ENCODE measurements around the gene PNPLA5. TPM values are rescaled to one million over a fixed set of nuclear protein-coding genes. Genes with fewer than 3 reads are reported as not detected.

Gene PNPLA5
- polyA plus RNA-seq, 1 donor (not counting 4 experiments of a cell fraction or from before 2014, with no cell fraction given) = not detected

DNA sequence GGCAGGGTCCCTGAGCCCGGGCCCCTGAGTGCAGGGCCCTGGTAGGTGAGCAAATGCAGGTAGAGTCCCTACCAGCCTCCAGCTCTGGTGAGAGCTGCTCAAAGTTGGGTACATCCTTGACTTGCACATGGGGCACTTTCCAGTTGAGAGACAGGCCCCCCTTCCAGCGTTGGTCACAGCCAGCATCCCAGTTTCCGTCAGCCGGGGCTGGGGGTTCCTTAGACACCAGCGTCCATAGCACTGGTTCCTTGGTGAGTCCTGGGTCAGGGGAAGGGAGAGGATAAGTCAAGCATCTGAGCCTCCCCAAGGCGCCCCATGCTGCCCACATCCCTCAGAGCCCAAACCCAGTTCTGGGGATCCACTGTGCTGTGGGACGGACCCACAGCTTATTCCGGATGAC, 5.6 kb downstream of the PNPLA5 start:
- no peak overlapping the region for H3K4me2 ChIP-seq (ENCODE audit: control insufficient read depth, extremely low read depth, insufficient read depth, low read depth, low read length)
- H3K36me3 ChIP-seq (ENCODE audit: control insufficient read depth in 2 of 2, extremely low read depth in 1 of 2, insufficient read depth in 2 of 2, low read length in 2 of 2) = no peaks in the 10 kb centered on the region
- no peak overlapping the region for H2AFZ ChIP-seq (ENCODE audit: control insufficient read depth, low read length)
- DNase-seq (ENCODE audit: low read depth, low spot score) (no peak), FAIRE-seq (no peak)
- H3K79me2 ChIP-seq (ENCODE audit: control insufficient read depth, insufficient read depth, low read length) = no peaks in the 10 kb centered on the region
- peaks cover 2% of the 10 kb centered on the region for H3K4me1 ChIP-seq (ENCODE audit: control insufficient read depth, extremely low read depth, insufficient read depth, low read length)
- no peaks in the 10 kb centered on the region for H3K9me1 ChIP-seq (ENCODE audit: control insufficient read depth, extremely low read depth, insufficient read depth, low read length)
- TF ChIP-seq, protein P1, sequence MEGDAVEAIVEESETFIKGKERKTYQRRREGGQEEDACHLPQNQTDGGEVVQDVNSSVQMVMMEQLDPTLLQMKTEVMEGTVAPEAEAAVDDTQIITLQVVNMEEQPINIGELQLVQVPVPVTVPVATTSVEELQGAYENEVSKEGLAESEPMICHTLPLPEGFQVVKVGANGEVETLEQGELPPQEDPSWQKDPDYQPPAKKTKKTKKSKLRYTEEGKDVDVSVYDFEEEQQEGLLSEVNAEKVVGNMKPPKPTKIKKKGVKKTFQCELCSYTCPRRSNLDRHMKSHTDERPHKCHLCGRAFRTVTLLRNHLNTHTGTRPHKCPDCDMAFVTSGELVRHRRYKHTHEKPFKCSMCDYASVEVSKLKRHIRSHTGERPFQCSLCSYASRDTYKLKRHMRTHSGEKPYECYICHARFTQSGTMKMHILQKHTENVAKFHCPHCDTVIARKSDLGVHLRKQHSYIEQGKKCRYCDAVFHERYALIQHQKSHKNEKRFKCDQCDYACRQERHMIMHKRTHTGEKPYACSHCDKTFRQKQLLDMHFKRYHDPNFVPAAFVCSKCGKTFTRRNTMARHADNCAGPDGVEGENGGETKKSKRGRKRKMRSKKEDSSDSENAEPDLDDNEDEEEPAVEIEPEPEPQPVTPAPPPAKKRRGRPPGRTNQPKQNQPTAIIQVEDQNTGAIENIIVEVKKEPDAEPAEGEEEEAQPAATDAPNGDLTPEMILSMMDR (optimal IDR thresholded peaks at IDR 0.05 in 1 of 3, IDR thresholded peaks at IDR 0.05 in 1 of 3, conservative IDR thresholded peaks at IDR 0.05 in 1 of 3; ENCODE audit: extremely low read depth in 1 of 3, insufficient read depth in 2 of 3, low read length in 3 of 3) = no peak
- TF ChIP-seq EZH2 (IDR thresholded peaks at IDR 0.05; ENCODE audit: low read length) = no peak
- no peak overlapping the region for H3K27ac ChIP-seq (ENCODE audit: control insufficient read depth, insufficient read depth, low read length)
- peaks cover 23% of the 10 kb centered on the region for H3K27me3 ChIP-seq (ENCODE audit: control insufficient read depth, extremely low read depth, insufficient read depth, low read length)
- no peak overlapping the region for H3K9ac ChIP-seq (ENCODE audit: control insufficient read depth, extremely low read depth, insufficient read depth, low read length)
- dilution Hi-C loops (cut with MboI; ENCODE audit: extremely low pct_ligation_motif_present, low sequenced_read_pairs) = no loop called here
- no peaks in the 10 kb centered on the region for H4K20me1 ChIP-seq (ENCODE audit: control insufficient read depth, extremely low read depth, insufficient read depth, low read length)
- H3K4me3 ChIP-seq (ENCODE audit: control insufficient read depth in 2 of 3, extremely low read depth in 1 of 3, insufficient read depth in 2 of 3, low read depth in 1 of 3, low read length in 3 of 3) = no peak overlapping the region
- no peaks in the 10 kb centered on the region for H3K9me3 ChIP-seq (ENCODE audit: control insufficient read depth, low read depth, low read length)

DNA sequence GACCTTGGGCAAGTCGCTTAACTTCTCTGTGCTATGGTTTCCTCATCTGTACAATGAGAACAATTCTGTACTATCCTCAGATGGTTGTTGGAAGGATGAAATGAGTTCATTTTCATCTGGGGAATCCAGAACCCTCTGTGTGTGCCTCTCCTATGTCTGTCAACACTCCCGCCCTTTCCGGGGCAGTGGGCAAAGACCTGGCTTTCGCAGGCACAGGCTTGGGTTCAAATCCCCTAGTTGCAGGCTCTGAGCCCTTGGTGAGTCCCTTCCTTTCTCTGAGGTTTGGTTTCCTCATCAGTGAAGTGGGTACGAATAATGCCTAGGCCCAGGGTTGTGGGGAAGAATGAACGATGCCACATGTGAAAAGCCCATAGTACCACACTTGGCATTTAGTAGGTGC, 6.0 kb downstream of the PNPLA5 start:
- Histone ChIP-seq H2AFZ (ENCODE audit: control insufficient read depth, low read length) (no peak overlapping the region), H3K4me2 (ENCODE audit: control insufficient read depth, extremely low read depth, insufficient read depth, low read depth, low read length) (no peak overlapping the region), H3K4me3 (ENCODE audit: control insufficient read depth in 2 of 3, extremely low read depth in 1 of 3, insufficient read depth in 2 of 3, low read depth in 1 of 3, low read length in 3 of 3) (no peak overlapping the region), H3K27me3 (ENCODE audit: control insufficient read depth, extremely low read depth, insufficient read depth, low read length) (peaks cover 19% of the 10 kb centered on the region), H3K9me3 (ENCODE audit: control insufficient read depth, low read depth, low read length) (no peaks in the 10 kb centered on the region), H3K27ac (ENCODE audit: control insufficient read depth, insufficient read depth, low read length) (no peak overlapping the region), H4K20me1 (ENCODE audit: control insufficient read depth, extremely low read depth, insufficient read depth, low read length) (no peaks in the 10 kb centered on the region), H3K4me1 (ENCODE audit: control insufficient read depth, extremely low read depth, insufficient read depth, low read length) (no peaks in the 10 kb centered on the region), H3K79me2 (ENCODE audit: control insufficient read depth, insufficient read depth, low read length) (no peaks in the 10 kb centered on the region), H3K9me1 (ENCODE audit: control insufficient read depth, extremely low read depth, insufficient read depth, low read length) (no peaks in the 10 kb centered on the region), H3K9ac (ENCODE audit: control insufficient read depth, extremely low read depth, insufficient read depth, low read length) (no peak overlapping the region), H3K36me3 (ENCODE audit: control insufficient read depth in 2 of 2, extremely low read depth in 1 of 2, insufficient read depth in 2 of 2, low read length in 2 of 2) (no peaks in the 10 kb centered on the region)
- no peak for DNase-seq (ENCODE audit: low read depth, low spot score)
- no peak for TF ChIP-seq EZH2 (IDR thresholded peaks at IDR 0.05; ENCODE audit: low read length)
- TF ChIP-seq, protein P1 (optimal IDR thresholded peaks at IDR 0.05 in 1 of 3, IDR thresholded peaks at IDR 0.05 in 1 of 3, conservative IDR thresholded peaks at IDR 0.05 in 1 of 3; ENCODE audit: extremely low read depth in 1 of 3, insufficient read depth in 2 of 3, low read length in 3 of 3) = no peak
- FAIRE-seq = no peak
- dilution Hi-C loops (cut with MboI; ENCODE audit: extremely low pct_ligation_motif_present, low sequenced_read_pairs) = no loop called here
